ENCODE data around the gene CDYL.

- TF ChIP-seq CTCF (IDR thresholded peaks at IDR 0.05; ENCODE audit: low read length) (no peak), EZH2 (IDR thresholded peaks at IDR 0.05; ENCODE audit: borderline replicate concordance, low read length) (no peak)
Observed at GRCh38 chr6:4971851-4972250, 195.6 kb downstream of the CDYL start.
